Endothelial cell of umbilical vein (primary cell): ENCODE data around the gene KLHL30.

Experiments
- EZH2 ChIP-seq: IDR thresholded peaks from 2 replicates; pipeline ENCODE4 v1.6.1; 2012; ENCODE audit warnings: borderline replicate concordance, low read depth, mild to moderate bottlenecking, moderate library complexity, low read length, inconsistent platforms; ENCODE audit not compliant: severe bottlenecking
- FOS ChIP-seq: IDR thresholded peaks from 2 replicates; pipeline ENCODE4 v1.6.1; 2011; ENCODE audit warnings: mild to moderate bottlenecking, low read length, moderate library complexity, borderline replicate concordance; ENCODE audit not compliant: insufficient read depth
- JUN ChIP-seq: IDR thresholded peaks from 2 replicates; pipeline ENCODE4 v1.6.1; 2011; ENCODE audit warnings: borderline replicate concordance, low read depth; ENCODE audit not compliant: insufficient read length, insufficient read depth
- MYC ChIP-seq: IDR thresholded peaks from one replicate; pipeline ENCODE4 v1.6.1; 2011; ENCODE audit warnings: mild to moderate bottlenecking, low read depth, low read length
- POLR2A ChIP-seq: IDR thresholded peaks from 2 replicates; pipeline ENCODE4 v1.6.1; 2012; ENCODE audit warnings: low read depth, mild to moderate bottlenecking, control low read depth, low read length
- POLR2AphosphoS5 ChIP-seq: IDR thresholded peaks from 2 replicates; pipeline ENCODE4 v1.6.1; 2012; ENCODE audit warnings: low read depth, mild to moderate bottlenecking, control low read depth, low read length, moderate library complexity; ENCODE audit not compliant: insufficient read depth
- TF ChIP-seq, protein P1 (sequence below), 2 donors: IDR thresholded peaks; 1 replicate in 1 of 2; 2 replicates in 1 of 2; pipeline ENCODE4 v1.5.1; 2011; ENCODE audit warnings: low read length in 2 of 2, mild to moderate bottlenecking in 2 of 2, moderate library complexity in 2 of 2, control low read depth in 1 of 2, inconsistent platforms in 1 of 2, low read depth in 1 of 2; ENCODE audit not compliant: insufficient read depth in 1 of 2; ENCODE audit errors: extremely low read depth in 1 of 2
- TF ChIP-seq, protein P2 (sequence below): IDR thresholded peaks from 2 replicates; pipeline ENCODE4 v1.6.1; 2011; ENCODE audit not compliant: insufficient read depth, insufficient read length

DNA sequence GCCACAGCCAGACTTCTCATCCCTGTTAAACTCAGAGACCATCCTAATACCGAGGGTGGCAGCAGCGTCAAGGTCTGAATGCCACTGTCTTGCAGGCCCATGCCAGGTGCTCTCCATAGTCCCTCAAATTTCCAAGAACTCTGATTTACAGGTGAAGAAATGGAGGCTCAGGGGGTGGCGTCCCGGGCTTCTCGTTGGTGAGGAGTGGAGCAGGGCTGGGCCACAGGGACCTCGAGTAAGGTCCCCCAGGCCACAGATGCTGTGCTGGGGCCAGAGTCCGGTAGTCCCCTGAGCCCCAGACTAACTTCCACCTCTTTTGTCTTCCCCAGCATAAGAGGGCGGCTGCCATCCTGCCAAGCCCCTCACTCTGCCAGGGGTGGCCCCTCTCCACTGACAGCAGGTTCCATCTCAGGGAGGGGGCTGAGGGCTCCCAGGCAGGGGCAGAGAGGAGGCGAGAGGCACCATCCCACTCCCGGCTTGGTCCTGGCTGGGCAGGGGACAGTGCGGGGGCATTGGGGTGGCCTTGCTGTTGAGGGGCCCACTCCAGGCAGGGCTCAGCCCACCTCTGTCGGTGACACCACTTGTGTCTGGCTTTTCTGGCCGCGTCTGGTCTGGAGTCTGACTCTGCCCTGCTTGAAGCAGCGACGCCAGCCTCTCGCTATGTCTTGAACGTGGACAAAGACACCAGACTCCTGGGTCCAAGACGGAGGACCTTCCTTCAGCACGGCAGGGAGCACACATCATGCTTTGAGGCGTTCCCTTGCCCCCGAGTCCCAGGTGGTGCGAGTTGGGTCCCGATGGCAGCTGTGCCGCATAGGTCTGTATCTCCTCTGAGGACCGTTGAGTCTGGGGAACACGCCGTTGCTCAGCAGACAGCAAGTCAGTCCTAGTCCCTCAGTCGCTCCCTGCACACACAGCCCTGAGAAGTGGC is 15.9 kb upstream of the KLHL30 start:
- TF ChIP-seq EZH2 (no peak), POLR2A (no peak), POLR2AphosphoS5 (no peak), FOS (no peak), MYC (no peak), JUN (no peak)
- TF ChIP-seq, protein P1, sequence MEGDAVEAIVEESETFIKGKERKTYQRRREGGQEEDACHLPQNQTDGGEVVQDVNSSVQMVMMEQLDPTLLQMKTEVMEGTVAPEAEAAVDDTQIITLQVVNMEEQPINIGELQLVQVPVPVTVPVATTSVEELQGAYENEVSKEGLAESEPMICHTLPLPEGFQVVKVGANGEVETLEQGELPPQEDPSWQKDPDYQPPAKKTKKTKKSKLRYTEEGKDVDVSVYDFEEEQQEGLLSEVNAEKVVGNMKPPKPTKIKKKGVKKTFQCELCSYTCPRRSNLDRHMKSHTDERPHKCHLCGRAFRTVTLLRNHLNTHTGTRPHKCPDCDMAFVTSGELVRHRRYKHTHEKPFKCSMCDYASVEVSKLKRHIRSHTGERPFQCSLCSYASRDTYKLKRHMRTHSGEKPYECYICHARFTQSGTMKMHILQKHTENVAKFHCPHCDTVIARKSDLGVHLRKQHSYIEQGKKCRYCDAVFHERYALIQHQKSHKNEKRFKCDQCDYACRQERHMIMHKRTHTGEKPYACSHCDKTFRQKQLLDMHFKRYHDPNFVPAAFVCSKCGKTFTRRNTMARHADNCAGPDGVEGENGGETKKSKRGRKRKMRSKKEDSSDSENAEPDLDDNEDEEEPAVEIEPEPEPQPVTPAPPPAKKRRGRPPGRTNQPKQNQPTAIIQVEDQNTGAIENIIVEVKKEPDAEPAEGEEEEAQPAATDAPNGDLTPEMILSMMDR (IDR thresholded peaks at IDR 0.05; ENCODE audit: extremely low read depth in 1 of 2, insufficient read depth in 1 of 2, low read depth in 1 of 2, low read length in 2 of 2): no peak
- TF ChIP-seq, protein P2, sequence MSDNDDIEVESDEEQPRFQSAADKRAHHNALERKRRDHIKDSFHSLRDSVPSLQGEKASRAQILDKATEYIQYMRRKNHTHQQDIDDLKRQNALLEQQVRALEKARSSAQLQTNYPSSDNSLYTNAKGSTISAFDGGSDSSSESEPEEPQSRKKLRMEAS: no peak
